SK-N-MC (cell line): ENCODE data around the gene ADIRF.

ENCODE experiments used
- EZH2 ChIP-seq: fragments of 200-600 bp; sonication (generic); IDR thresholded peaks from one replicate; pipeline ENCODE4 v1.6.1; 2017; ENCODE audit warnings: antibody characterized with exemption
- POLR2AphosphoS5 ChIP-seq: IDR thresholded peaks from 2 replicates; pipeline ENCODE4 v1.6.1; 2012; ENCODE audit warnings: mild to moderate bottlenecking, low read depth, low read length, borderline replicate concordance

DNA sequence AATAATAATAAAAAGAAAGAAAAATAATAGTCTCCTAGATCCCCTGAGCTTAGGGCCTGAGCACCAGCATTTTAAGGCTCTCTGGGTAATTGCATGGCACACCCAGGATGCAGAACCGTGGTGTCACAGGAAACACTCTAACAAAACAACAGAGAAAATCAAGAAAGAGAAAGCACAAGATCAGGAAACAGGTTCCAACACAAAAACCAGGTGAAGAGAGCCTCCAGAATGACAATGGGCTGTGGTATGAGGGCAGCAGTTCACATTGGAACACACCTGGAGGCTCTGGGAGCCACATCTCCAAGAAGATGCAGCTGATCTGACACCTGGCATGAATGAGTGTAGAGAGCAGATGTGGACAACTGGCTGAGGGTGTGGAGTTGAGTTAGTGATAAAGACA lies 17.9 kb upstream of the ADIRF start:
- TF ChIP-seq EZH2, result no peak
- TF ChIP-seq POLR2AphosphoS5, result no peak
